A549 (cell line): ENCODE results near the gene MAP2. TPM values are rescaled to one million over a fixed set of nuclear protein-coding genes. Genes with fewer than 3 reads are reported as not detected.

Experiments
- ATAC-seq, 2 experiments: fragments of 200-7000 bp in 1 of 2; fragments of >200 bp in 1 of 2; cut with Nextera tagmentation in 1 of 2; cut with Tn5 transposase in 1 of 2; 3 replicates each; pipeline versions ENCODE4 v1.8.0 to v1.9.1; 2018 to 2020; ENCODE audit warnings: mild to moderate bottlenecking in 1 of 2, moderate library complexity in 1 of 2
- CTCF ChIA-PET: fragments of 300-600 bp; sonication (Branson Sonifier 250); formaldehyde crosslinking; extraction: SDS; loops from one replicate; lab custom pipeline; 2021; ENCODE audit warnings: antibody characterized with exemption, inconsistent platforms; lab: Yijun Ruan, JAX
- POLR2A ChIA-PET: fragments of 350-600 bp; formaldehyde crosslinking; extraction: SDS; loops from one replicate; lab custom pipeline; 2021; ENCODE audit warnings: antibody characterized with exemption, inconsistent platforms; lab: Yijun Ruan, JAX
- DNase-seq, 2 experiments: peaks; one replicate each; pipeline versions ENCODE4 v3.0.0 to v3.0.0-alpha.2; 2011 to 2016; ENCODE audit warnings: low read depth in 1 of 2, low spot score in 1 of 2
- FAIRE-seq: peaks from 2 replicates; lab custom pipeline; 2011; peaks lifted over from hg19 to GRCh38; lab: Jason Lieb, UNC
- H3K27ac ChIP-seq, 2 experiments: fragments of >200 bp; sonication (Bioruptor Twin); formaldehyde crosslinking; 3 replicates each; pipeline ENCODE4 v1.5.1; 2016 to 2017
- H3K4me1 ChIP-seq: fragments of >200 bp; sonication (Bioruptor Twin); formaldehyde crosslinking; 3 replicates; pipeline ENCODE4 v1.6.1; 2016
- H3K4me2 ChIP-seq: fragments of >200 bp; sonication (Bioruptor Twin); formaldehyde crosslinking; 3 replicates; pipeline ENCODE4 v1.6.1; 2016
- H3K4me3 ChIP-seq: fragments of >200 bp; sonication (Bioruptor Twin); formaldehyde crosslinking; 3 replicates; pipeline ENCODE4 v1.5.1; 2016
- H3K9me3 ChIP-seq: fragments of >200 bp; sonication (Bioruptor Twin); formaldehyde crosslinking; 3 replicates; pipeline ENCODE4 v1.6.1; 2016
- EHMT2 ChIP-seq: fragments of 200-600 bp; sonication (generic); IDR thresholded peaks from 2 replicates; pipeline ENCODE4 v1.6.1; 2016; ENCODE audit warnings: antibody characterized with exemption, low read depth, mild to moderate bottlenecking, moderate library complexity
- FOSB ChIP-seq: fragments of 250-450 bp; sonication (Bioruptor Pico); IDR thresholded peaks from 2 replicates; pipeline ENCODE4 v1.5.0; 2020; ENCODE audit warnings: mild to moderate bottlenecking, moderate library complexity
- FOSL2 ChIP-seq, 2 experiments: fragments of 450-650 bp in 1 of 2; fragments of >200 bp in 1 of 2; sonication (Bioruptor Twin) in 1 of 2; formaldehyde crosslinking; IDR thresholded peaks; 2 replicates each; pipeline versions ENCODE4 v1.5.0 to v1.6.1; 2016 to 2020; ENCODE audit warnings: mild to moderate bottlenecking in 1 of 2, moderate library complexity in 1 of 2
- GATA3 ChIP-seq: IDR thresholded peaks from 2 replicates; pipeline ENCODE4 v1.6.1; 2012; ENCODE audit warnings: borderline replicate concordance
- HDAC2 ChIP-seq: fragments of 200-600 bp; sonication (generic); IDR thresholded peaks from 2 replicates; pipeline ENCODE4 v1.6.1; 2016
- HOXA7 ChIP-seq: fragments of 250-450 bp; sonication (Bioruptor Pico); IDR thresholded peaks from 2 replicates; pipeline ENCODE4 v1.5.0; 2020; ENCODE audit warnings: mild to moderate bottlenecking, moderate library complexity
- HOXB13 ChIP-seq: fragments of 250-450 bp; sonication (Bioruptor Pico); IDR thresholded peaks from 2 replicates; pipeline ENCODE4 v1.5.0; 2020; ENCODE audit warnings: low read depth, mild to moderate bottlenecking, moderate library complexity
- MAFK ChIP-seq: fragments of 450-650 bp; IDR thresholded peaks from 2 replicates; pipeline ENCODE4 v1.6.1; 2014; ENCODE audit not compliant: partially characterized antibody
- MYC ChIP-seq: IDR thresholded peaks from 2 replicates; pipeline ENCODE4 v1.6.1; 2012; ENCODE audit warnings: mild to moderate bottlenecking, inconsistent platforms, low read length, improper control_type of control experiment, borderline replicate concordance
- RCOR1 ChIP-seq: fragments of 150-350 bp; IDR thresholded peaks from 2 replicates; pipeline ENCODE4 v1.6.1; 2014; ENCODE audit warnings: antibody characterized with exemption, low read length, low read depth
- SREBF2 ChIP-seq: fragments of 450-650 bp; IDR thresholded peaks from 2 replicates; pipeline ENCODE4 v1.6.1; 2014; ENCODE audit warnings: mild to moderate bottlenecking, moderate library complexity
- TFCP2L1 ChIP-seq: fragments of 250-450 bp; sonication (Bioruptor Pico); IDR thresholded peaks from 2 replicates; pipeline ENCODE4 v1.5.0; 2021; ENCODE audit warnings: mild to moderate bottlenecking
- ZSCAN20 ChIP-seq: fragments of 250-450 bp; sonication (Bioruptor Pico); IDR thresholded peaks from 2 replicates; pipeline ENCODE4 v1.8.0; 2022; ENCODE audit warnings: mild to moderate bottlenecking, moderate library complexity
- WGBS: methylation state at CpG from one replicate; pipeline ENCODE4 v1.1.6; 2017; ENCODE audit errors: missing lambda C conversion rate; 5-methylcytosine and 5-hydroxymethylcytosine counted together
- polyA plus RNA-seq, 4 experiments: library from polyadenylated mRNA; depleted of rRNA in 3 of 4; stranded (reverse); fragments of >200 nt; fragmentation: RNase III in 1 of 4; extraction: RNeasy Plus Mini Kit Qiagen cat#74134 plus additional on column Dnase treatment in 1 of 4; gene quantifications; 2 replicates in 3 of 4; 3 replicates in 1 of 4; pipeline ENCODE4 v1.2.3, GENCODE V29; 2011 to 2017
- TF ChIP-seq, protein P1 (sequence below): IDR thresholded peaks from 2 replicates; pipeline ENCODE4 v1.6.1; 2012; ENCODE audit warnings: low read depth, borderline replicate concordance
- TF ChIP-seq, protein P2 (sequence below): fragments of 250-450 bp; sonication (Bioruptor Pico); IDR thresholded peaks from 2 replicates; pipeline ENCODE4 v1.5.0; 2020; ENCODE audit warnings: low read depth, mild to moderate bottlenecking, moderate library complexity
- TF ChIP-seq, protein P3 (sequence below): fragments of >200 bp; sonication (Bioruptor Twin); formaldehyde crosslinking; IDR thresholded peaks from 3 replicates; pipeline ENCODE4 v1.6.1; 2016

Gene MAP2
- polyA plus RNA-seq, 2 of the 4 experiments (the other 2 are of a cell fraction), result 0.53 to 1.8 TPM

DNA sequence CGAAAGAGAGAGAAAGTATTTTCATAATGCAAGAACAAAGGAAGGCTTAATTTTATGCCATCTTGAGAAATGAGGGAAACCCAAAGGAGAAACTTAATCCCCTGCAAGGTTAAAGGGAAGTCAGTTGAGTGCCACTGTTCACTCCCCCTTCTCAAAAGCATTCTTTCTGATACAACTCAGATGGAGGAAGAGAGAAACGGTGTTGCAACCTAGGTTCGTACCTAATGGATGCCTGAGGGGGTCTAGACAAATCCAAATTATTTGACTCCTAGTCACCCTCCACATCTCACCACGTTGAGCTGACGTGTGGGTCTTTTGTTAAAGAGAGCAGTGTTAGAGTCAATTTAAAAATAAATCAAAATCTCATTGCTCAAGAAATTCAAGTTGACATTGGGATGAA lies 295.2 kb downstream of the MAP2 start:
- ChIA-PET CTCF (no interaction called here), POLR2A (no interaction called here)
- Histone ChIP-seq H3K4me1 (no peaks in the 10 kb centered on the region), H3K27ac (no peak overlapping the region), H3K4me2 (no peak overlapping the region), H3K4me3 (no peak overlapping the region), H3K9me3 (no peaks in the 10 kb centered on the region)
- 25% methylated on average over 5 of the region's 5 CpGs for WGBS
- DNase-seq, result no peak
- no peak for ATAC-seq
- TF ChIP-seq EHMT2 (no peak), GATA3 (no peak), HOXB13 (CRISPR knock-in tag) (no peak)
- TF ChIP-seq, protein P1, sequence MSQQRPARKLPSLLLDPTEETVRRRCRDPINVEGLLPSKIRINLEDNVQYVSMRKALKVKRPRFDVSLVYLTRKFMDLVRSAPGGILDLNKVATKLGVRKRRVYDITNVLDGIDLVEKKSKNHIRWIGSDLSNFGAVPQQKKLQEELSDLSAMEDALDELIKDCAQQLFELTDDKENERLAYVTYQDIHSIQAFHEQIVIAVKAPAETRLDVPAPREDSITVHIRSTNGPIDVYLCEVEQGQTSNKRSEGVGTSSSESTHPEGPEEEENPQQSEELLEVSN, result no peak
- TF ChIP-seq, protein P2, sequence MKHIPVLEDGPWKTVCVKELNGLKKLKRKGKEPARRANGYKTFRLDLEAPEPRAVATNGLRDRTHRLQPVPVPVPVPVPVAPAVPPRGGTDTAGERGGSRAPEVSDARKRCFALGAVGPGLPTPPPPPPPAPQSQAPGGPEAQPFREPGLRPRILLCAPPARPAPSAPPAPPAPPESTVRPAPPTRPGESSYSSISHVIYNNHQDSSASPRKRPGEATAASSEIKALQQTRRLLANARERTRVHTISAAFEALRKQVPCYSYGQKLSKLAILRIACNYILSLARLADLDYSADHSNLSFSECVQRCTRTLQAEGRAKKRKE (CRISPR knock-in tag), result no peak
- no peak for FAIRE-seq

DNA sequence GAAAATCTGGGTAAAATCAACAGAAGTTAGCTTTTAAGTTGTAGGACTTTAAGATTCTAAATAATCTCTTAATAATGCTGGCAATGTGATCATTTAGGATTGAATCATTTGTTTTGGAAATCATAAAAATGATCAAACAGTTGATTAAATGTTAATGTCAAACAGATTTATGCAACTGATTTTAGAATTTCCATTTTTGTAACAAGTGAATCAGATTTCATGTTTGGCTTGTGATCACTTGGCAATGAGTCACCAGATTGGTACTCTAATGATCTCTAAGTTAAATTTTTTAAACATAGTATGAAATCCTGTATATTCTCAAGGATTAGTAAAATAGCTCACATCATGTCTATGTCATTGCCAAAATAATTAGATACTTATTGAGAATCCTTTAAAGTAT lies 297.6 kb downstream of the MAP2 start:
- ATAC-seq, result no peak
- no peak overlapping the region for H3K4me3 ChIP-seq
- no peak for TF ChIP-seq RCOR1
- no peak for TF ChIP-seq HOXA7
- TF ChIP-seq, protein P2 (CRISPR knock-in tag), result no peak
- TF ChIP-seq TFCP2L1, result no peak
- TF ChIP-seq MAFK, result no peak
- no peak for TF ChIP-seq FOSL2 (IDR thresholded peaks at IDR 0.05)
- TF ChIP-seq FOSL2 (CRISPR knock-in tag; IDR thresholded peaks at IDR 0.05), result 0 out of 2 replicates have a peak, but pooled peaks have one; percentile 6
- CTCF ChIA-PET, result no interaction called here
- no peak overlapping the region for H3K27ac ChIP-seq
- H3K4me2 ChIP-seq, result no peak overlapping the region
- no peaks in the 10 kb centered on the region for H3K4me1 ChIP-seq
- FAIRE-seq, result no peak
- no peaks in the 10 kb centered on the region for H3K9me3 ChIP-seq
- POLR2A ChIA-PET, result no interaction called here
- no peak for DNase-seq

DNA sequence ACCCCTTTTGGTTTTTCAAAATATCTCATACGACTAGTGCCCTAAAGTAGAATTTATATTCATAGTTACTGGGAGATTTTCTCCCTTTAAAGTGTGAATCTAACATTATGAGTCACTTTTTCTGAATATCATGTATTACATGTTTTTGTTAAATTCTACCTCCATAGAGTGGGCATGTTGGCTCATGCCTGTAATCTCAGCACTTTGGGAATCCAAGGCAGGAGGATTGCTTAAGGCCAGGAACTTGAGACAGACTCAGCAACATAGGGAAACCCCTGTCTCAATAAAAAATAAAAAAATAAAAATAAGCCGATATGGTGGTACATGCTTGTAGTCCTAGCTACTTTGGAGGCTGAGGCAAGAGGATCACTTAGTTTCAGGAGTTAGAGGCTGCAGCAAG lies 302.5 kb downstream of the MAP2 start:
- ATAC-seq, result no peak
- H3K4me1 ChIP-seq, result no peaks in the 10 kb centered on the region
- H3K4me2 ChIP-seq, result no peak overlapping the region
- TF ChIP-seq SREBF2, result no peak
- no peak for TF ChIP-seq EHMT2
- no peak for TF ChIP-seq FOSB (CRISPR knock-in tag)
- TF ChIP-seq, protein P3, sequence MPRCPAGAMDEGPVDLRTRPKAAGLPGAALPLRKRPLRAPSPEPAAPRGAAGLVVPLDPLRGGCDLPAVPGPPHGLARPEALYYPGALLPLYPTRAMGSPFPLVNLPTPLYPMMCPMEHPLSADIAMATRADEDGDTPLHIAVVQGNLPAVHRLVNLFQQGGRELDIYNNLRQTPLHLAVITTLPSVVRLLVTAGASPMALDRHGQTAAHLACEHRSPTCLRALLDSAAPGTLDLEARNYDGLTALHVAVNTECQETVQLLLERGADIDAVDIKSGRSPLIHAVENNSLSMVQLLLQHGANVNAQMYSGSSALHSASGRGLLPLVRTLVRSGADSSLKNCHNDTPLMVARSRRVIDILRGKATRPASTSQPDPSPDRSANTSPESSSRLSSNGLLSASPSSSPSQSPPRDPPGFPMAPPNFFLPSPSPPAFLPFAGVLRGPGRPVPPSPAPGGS, result no peak
- TF ChIP-seq, protein P1, result no peak
- no peak for TF ChIP-seq MAFK
- TF ChIP-seq MYC, result no peak
- no peak for TF ChIP-seq ZSCAN20 (CRISPR knock-in tag)
- TF ChIP-seq HDAC2, result no peak
- TF ChIP-seq, all 56 proteins: peak for 0
- ChIA-PET POLR2A (no interaction called here), CTCF (no interaction called here)
- DNase-seq, result no peak
- 54% methylated on average over 2 of the region's 2 CpGs for WGBS
- no peaks in the 10 kb centered on the region for H3K9me3 ChIP-seq
- no peak overlapping the region for H3K27ac ChIP-seq
- FAIRE-seq, result no peak
- H3K4me3 ChIP-seq, result no peak overlapping the region
